CD4-positive, alpha-beta T cell treated with Interleukin-6 at 100 ng/mL for 8 hours (primary cell): ENCODE results near the gene TMED7.
"Not testable (repeated sequence)": the region's sequence is repeated elsewhere in the genome, so short reads cannot be mapped to it uniquely, and the experiment has no call there.

Source experiments
- DNase-seq: peaks from one replicate; pipeline ENCODE4 v3.0.0-alpha.2; 2020; ENCODE audit warnings: mixed read lengths, low spot score

TMED7 gene

GRCh38 chr5:115625579-115626444, at the start of gene TMED7:
Gene TMED7, minus strand, starts transcription at chr5:115626036. Its CDS starts 244 bp downstream, at chr5:115625792.
- peak; percentile 99 for DNase-seq

- DNase-seq, result not testable (repeated sequence)
These were observed 48.9 kb upstream of the TMED7 start for GRCh38 chr5:115674782-115675181.

GRCh38 chr5:115673596-115673995, 47.8 kb upstream of the TMED7 start:
- no peak for DNase-seq

- no peak for DNase-seq
These were observed 46.1 kb upstream of the TMED7 start for GRCh38 chr5:115671939-115672338.

- no peak for DNase-seq
These were observed 40.2 kb upstream of the TMED7 start for GRCh38 chr5:115666023-115666422.

GRCh38 chr5:115661563-115661962, 35.7 kb upstream of the TMED7 start:
- no peak for DNase-seq

- DNase-seq, result no peak
These were observed 35.3 kb upstream of the TMED7 start for GRCh38 chr5:115661101-115661500.

- no peak for DNase-seq
These were observed 32.0 kb upstream of the TMED7 start for GRCh38 chr5:115657881-115658233.

- no peak for DNase-seq
These were observed 31.5 kb upstream of the TMED7 start for GRCh38 chr5:115657125-115657880.

- no peak for DNase-seq
These were observed 30.6 kb upstream of the TMED7 start for GRCh38 chr5:115656404-115656803.

GRCh38 chr5:115655994-115656393, 30.2 kb upstream of the TMED7 start:
- no peak for DNase-seq

GRCh38 chr5:115649541-115649940, 23.7 kb upstream of the TMED7 start:
- no peak for DNase-seq

GRCh38 chr5:115648056-115648455, 22.2 kb upstream of the TMED7 start:
- DNase-seq, result no peak

- DNase-seq, result not testable (repeated sequence)
These were observed 19.6 kb upstream of the TMED7 start for GRCh38 chr5:115645386-115645785.

- DNase-seq, result no peak
These were observed 18.2 kb upstream of the TMED7 start for GRCh38 chr5:115644046-115644445.

- DNase-seq, result no peak
These were observed 16.1 kb upstream of the TMED7 start for GRCh38 chr5:115641948-115642347.

GRCh38 chr5:115640274-115640673, 14.4 kb upstream of the TMED7 start:
- no peak for DNase-seq

GRCh38 chr5:115639377-115639776, 13.5 kb upstream of the TMED7 start:
- DNase-seq, result no peak

GRCh38 chr5:115637507-115637906, 11.7 kb upstream of the TMED7 start:
- DNase-seq, result no peak

- no peak for DNase-seq
These were observed 10.2 kb upstream of the TMED7 start for GRCh38 chr5:115636008-115636407.

GRCh38 chr5:115634343-115635132, 8.7 kb upstream of the TMED7 start:
- peak; percentile 78 for DNase-seq

- no peak for DNase-seq
These were observed 4.1 kb upstream of the TMED7 start for GRCh38 chr5:115629903-115630302.
